IMR-90 (cell line): ENCODE results near the gene LRIT2. TPM values are rescaled to one million over a fixed set of nuclear protein-coding genes. Genes with fewer than 3 reads are reported as not detected.

Source experiments
- ATAC-seq: fragments of 200-7000 bp; cut with Tn5 transposase; 2 replicates; pipeline ENCODE4 v1.9.1; 2020; ENCODE audit warnings: low read depth, mild to moderate bottlenecking, moderate library complexity
- BruUV-seq: library from RNA; stranded (reverse); fragments of 400-500 nt; replicated peaks from 2 replicates; lab custom pipeline; 2021; lab: Mats Ljungman, UMichigan
- CTCF ChIA-PET: fragments of 300-600 bp; formaldehyde crosslinking; extraction: SDS; loops from one replicate; lab custom pipeline; 2021; ENCODE audit warnings: antibody characterized with exemption; lab: Yijun Ruan, JAX
- POLR2A ChIA-PET: fragments of 300-600 bp; sonication (Branson Sonifier 250); formaldehyde crosslinking; loops from one replicate; lab custom pipeline; 2022; ENCODE audit warnings: antibody characterized with exemption; ENCODE audit not compliant: unreplicated experiment; lab: Charles Lee
- DNase-seq: peaks from one replicate; pipeline ENCODE4 v3.0.0; 2013
- H2AFZ ChIP-seq: replicated peaks from 2 replicates; pipeline ENCODE3; 2013; ENCODE audit warnings: low read length, mild to moderate bottlenecking; ENCODE audit not compliant: poor library complexity
- H2AK5ac ChIP-seq: 2 replicates; pipeline ENCODE4 v1.6.1; 2013; ENCODE audit warnings: low read depth, low read length, inconsistent platforms
- H2AK9ac ChIP-seq: replicated peaks from 2 replicates; pipeline ENCODE3; 2013; ENCODE audit warnings: mild to moderate bottlenecking, low read depth, low read length, moderate library complexity; ENCODE audit not compliant: poor library complexity
- H2BK120ac ChIP-seq: 2 replicates; pipeline ENCODE4 v1.6.1; 2013; ENCODE audit warnings: low read depth, low read length, inconsistent platforms
- H2BK15ac ChIP-seq: 3 replicates; pipeline ENCODE4 v1.6.1; 2013; ENCODE audit warnings: low read depth, low read length, inconsistent platforms
- H2BK20ac ChIP-seq: 2 replicates; pipeline ENCODE4 v1.6.1; 2013; ENCODE audit warnings: low read depth, mild to moderate bottlenecking, inconsistent platforms, low read length, moderate library complexity
- H2BK5ac ChIP-seq: 2 replicates; pipeline ENCODE4 v1.6.1; 2013; ENCODE audit warnings: mild to moderate bottlenecking, low read depth, low read length, inconsistent platforms; ENCODE audit not compliant: poor library complexity, severe bottlenecking
- H3K14ac ChIP-seq: replicated peaks from 2 replicates; pipeline ENCODE4 v1.6.1; 2013; ENCODE audit warnings: low read depth, low read length, inconsistent platforms
- H3K18ac ChIP-seq: 2 replicates; pipeline ENCODE4 v1.6.1; 2013; ENCODE audit warnings: low read depth, low read length, control low read depth
- H3K23ac ChIP-seq: 2 replicates; pipeline ENCODE4 v1.6.1; 2013; ENCODE audit warnings: low read depth, low read length, inconsistent platforms
- H3K27ac ChIP-seq: 2 replicates; pipeline ENCODE4 v1.5.1; 2013; ENCODE audit warnings: mild to moderate bottlenecking, control low read depth, low read length; ENCODE audit not compliant: insufficient read depth
- H3K27me3 ChIP-seq: 2 replicates; pipeline ENCODE4 v1.6.1; 2013; ENCODE audit warnings: low read length; ENCODE audit not compliant: control insufficient read depth, insufficient read depth
- H3K36me3 ChIP-seq: 2 replicates; pipeline ENCODE4 v1.6.1; 2013; ENCODE audit warnings: low read length, mixed read lengths; ENCODE audit not compliant: control insufficient read depth, insufficient read depth
- H3K4ac ChIP-seq: 2 replicates; pipeline ENCODE4 v1.6.1; 2013; ENCODE audit warnings: low read depth, low read length, inconsistent platforms
- H3K4me1 ChIP-seq: 2 replicates; pipeline ENCODE4 v1.6.1; 2013; ENCODE audit warnings: low read length, mixed read lengths; ENCODE audit not compliant: control insufficient read depth, insufficient read depth
- H3K4me2 ChIP-seq: 2 replicates; pipeline ENCODE4 v1.6.1; 2013; ENCODE audit warnings: low read depth, mild to moderate bottlenecking, control low read depth, low read length, moderate library complexity
- H3K4me3 ChIP-seq: 2 replicates; pipeline ENCODE4 v1.5.1; 2013; ENCODE audit warnings: low read depth, mild to moderate bottlenecking, control low read depth, low read length, moderate library complexity; ENCODE audit not compliant: insufficient read depth
- H3K56ac ChIP-seq: 2 replicates; pipeline ENCODE4 v1.6.1; 2013; ENCODE audit warnings: low read length, inconsistent platforms; ENCODE audit not compliant: insufficient read depth; ENCODE audit errors: extremely low read depth
- H3K79me1 ChIP-seq, 2 experiments: 2 replicates each; pipeline ENCODE4 v1.6.1; 2013; ENCODE audit warnings: low read length in 2 of 2, inconsistent platforms in 1 of 2, low read depth in 1 of 2
- H3K9ac ChIP-seq: 2 replicates; pipeline ENCODE4 v1.6.1; 2013; ENCODE audit warnings: low read depth, low read length, control low read depth
- H3K9me1 ChIP-seq: 2 replicates; pipeline ENCODE4 v1.6.1; 2013; ENCODE audit warnings: low read length, inconsistent platforms; ENCODE audit not compliant: insufficient read depth
- H3K9me3 ChIP-seq: 2 replicates; pipeline ENCODE4 v1.6.1; 2013; ENCODE audit warnings: low read length; ENCODE audit not compliant: control insufficient read depth, insufficient read depth
- H4K20me1 ChIP-seq: 2 replicates; pipeline ENCODE4 v1.6.1; 2013; ENCODE audit warnings: low read length, inconsistent platforms; ENCODE audit not compliant: insufficient read depth
- H4K5ac ChIP-seq: 2 replicates; pipeline ENCODE4 v1.6.1; 2013; ENCODE audit warnings: mild to moderate bottlenecking, low read depth, low read length, control low read depth
- H4K8ac ChIP-seq, 2 experiments: 2 replicates each; pipeline ENCODE4 v1.6.1; 2013; ENCODE audit warnings: low read depth in 2 of 2, low read length in 2 of 2, control low read depth in 1 of 2, inconsistent platforms in 1 of 2
- H4K91ac ChIP-seq: 2 replicates; pipeline ENCODE4 v1.6.1; 2013; ENCODE audit warnings: low read depth, low read length, inconsistent platforms; ENCODE audit not compliant: insufficient read depth
- BHLHE40 ChIP-seq: fragments of 150-350 bp; IDR thresholded peaks from 2 replicates; pipeline ENCODE4 v1.6.1; 2016; ENCODE audit warnings: mild to moderate bottlenecking, low read depth, low read length
- CEBPB ChIP-seq: IDR thresholded peaks from 2 replicates; pipeline ENCODE4 v1.6.1; 2012; ENCODE audit warnings: low read depth, low read length, improper control_type of control experiment
- CHD1 ChIP-seq: IDR thresholded peaks from 2 replicates; pipeline ENCODE4 v1.6.1; 2012; ENCODE audit warnings: low read depth, low read length, improper control_type of control experiment
- FOS ChIP-seq: fragments of 150-350 bp; IDR thresholded peaks from 2 replicates; pipeline ENCODE4 v1.6.1; 2016; ENCODE audit warnings: low read depth, low read length
- MAFK ChIP-seq: IDR thresholded peaks from 2 replicates; pipeline ENCODE4 v1.6.1; 2012; ENCODE audit warnings: low read depth, low read length, improper control_type of control experiment
- MAZ ChIP-seq: IDR thresholded peaks from 2 replicates; pipeline ENCODE4 v1.6.1; 2012; ENCODE audit warnings: low read depth, mild to moderate bottlenecking, low read length, improper control_type of control experiment, moderate library complexity, borderline replicate concordance
- MXI1 ChIP-seq: IDR thresholded peaks from 2 replicates; pipeline ENCODE4 v1.6.1; 2012; ENCODE audit warnings: low read depth, mild to moderate bottlenecking, low read length, moderate library complexity, borderline replicate concordance
- NFE2L2 ChIP-seq: fragments of 150-350 bp; IDR thresholded peaks from 2 replicates; pipeline ENCODE4 v1.6.1; 2016; ENCODE audit warnings: low read depth, mild to moderate bottlenecking, low read length
- POLR2A ChIP-seq: IDR thresholded peaks from 2 replicates; pipeline ENCODE4 v1.6.1; 2012; ENCODE audit warnings: mild to moderate bottlenecking, low read depth, low read length
- RAD21 ChIP-seq: IDR thresholded peaks from 2 replicates; pipeline ENCODE4 v1.6.1; 2012; ENCODE audit warnings: low read length, improper control_type of control experiment
- RCOR1 ChIP-seq: IDR thresholded peaks from 2 replicates; pipeline ENCODE4 v1.6.1; 2012; ENCODE audit warnings: mild to moderate bottlenecking, low read length, improper control_type of control experiment; ENCODE audit not compliant: insufficient replicate concordance
- RFX5 ChIP-seq: IDR thresholded peaks from 2 replicates; pipeline ENCODE4 v1.8.0; 2012; ENCODE audit warnings: low read depth, mild to moderate bottlenecking, low read length, moderate library complexity
- SMC3 ChIP-seq: fragments of 150-350 bp; IDR thresholded peaks from 2 replicates; pipeline ENCODE4 v1.6.1; 2016; ENCODE audit warnings: low read depth, mild to moderate bottlenecking, antibody characterized with exemption, low read length, moderate library complexity
- WGBS, 2 experiments: methylation state at CpG; one replicate each; pipeline versions ENCODE4 v1.1.5 to v1.1.7; 2013; ENCODE audit warnings: missing lambda C conversion rate in 2 of 2; ENCODE audit not compliant: insufficient read length in 1 of 2; ENCODE audit errors: extremely low coverage in 2 of 2; 5-methylcytosine and 5-hydroxymethylcytosine counted together
- dilution Hi-C: fragments of 300-500 bp; cut with HindIII; formaldehyde crosslinking; loops from one replicate; pipeline ENCODE4 v1.14.3; 2018; ENCODE audit warnings: low sequenced_read_pairs; ENCODE audit not compliant: unreplicated experiment
- in situ Hi-C: fragments of 300-500 bp; cut with MboI; formaldehyde crosslinking; loops from 3 replicates; pipeline ENCODE4 v1.14.3; 2019; ENCODE audit warnings: low sequenced_read_pairs, inconsistent platforms, mixed read lengths
- intact Hi-C: fragments of 100-400 bp; cut with micrococcal nuclease; formaldehyde crosslinking; loops from 2 replicates; pipeline ENCODE4 v1.10.0; 2022
- polyA plus RNA-seq, 3 experiments: library from polyadenylated mRNA; depleted of rRNA; stranded (reverse); fragments of >200 nt; gene quantifications; 2 replicates each; pipeline ENCODE4 v1.2.3, GENCODE V29; 2012; ENCODE audit warnings: low replicate concordance in 1 of 3
- total RNA-seq: library from RNA; depleted of rRNA; stranded (reverse); fragments of >200 nt; gene quantifications from 2 replicates; pipeline ENCODE4 v1.2.3, GENCODE V29; 2012
- TF ChIP-seq, protein P1 (sequence below): fragments of 150-350 bp; IDR thresholded peaks from 2 replicates; pipeline ENCODE4 v1.6.1; 2017; ENCODE audit warnings: mild to moderate bottlenecking, antibody characterized with exemption, low read length, low read depth
- TF ChIP-seq, protein P2 (sequence below): conservative IDR thresholded peaks from 2 replicates; pipeline ENCODE4 v1.5.1; 2012; ENCODE audit warnings: mild to moderate bottlenecking, low read depth, low read length, improper control_type of control experiment
- TF ChIP-seq, protein P3 (sequence below): fragments of 150-350 bp; IDR thresholded peaks from 2 replicates; pipeline ENCODE4 v1.6.1; 2016; ENCODE audit warnings: low read depth, mild to moderate bottlenecking, low read length, moderate library complexity, borderline replicate concordance

The LRIT2 gene
- total and polyA plus RNA-seq, 2 of the 4 experiments (the other 2 are of a cell fraction): not detected

DNA sequence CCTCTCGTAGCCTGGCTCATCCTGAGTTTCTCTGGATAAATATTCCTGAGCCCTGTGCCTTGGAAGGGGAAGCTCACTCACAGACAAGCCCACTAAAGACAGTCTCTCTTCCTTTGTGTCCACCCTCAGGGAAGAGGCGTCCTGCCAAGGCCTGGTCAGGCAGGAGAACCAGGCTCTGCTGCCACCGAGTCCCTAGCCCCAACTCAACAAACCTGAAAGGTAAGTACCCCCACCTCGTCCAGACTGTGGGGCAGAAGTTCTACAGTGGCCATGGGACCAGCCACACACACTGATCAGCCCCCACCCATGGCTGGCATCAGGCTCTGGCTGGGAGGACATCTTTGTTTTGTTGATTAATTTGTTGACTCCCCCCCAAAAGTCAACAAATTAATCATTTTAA, 49.0 kb downstream of the LRIT2 start:
- WGBS, 2 experiments: no CpG with 5 or more reads among the region's 4 CpGs
- intact Hi-C loops (no loop called here), in situ Hi-C loops (no loop called here), dilution Hi-C loops (no loop called here)
- POLR2A ChIA-PET: no interaction called here
- Histone ChIP-seq H2AK5ac (no peak overlapping the region), H3K56ac (no peak overlapping the region), H3K14ac (no peak overlapping the region), H4K91ac (no peak overlapping the region), H2BK120ac (no peak overlapping the region), H4K5ac (no peak overlapping the region), H3K36me3 (no peaks in the 10 kb centered on the region), H3K27ac (no peak overlapping the region), H3K23ac (no peak overlapping the region), H2AFZ (no peak overlapping the region), H3K79me1 (no peaks in the 10 kb centered on the region), H4K8ac (no peak overlapping the region), H3K4me1 (no peaks in the 10 kb centered on the region), H2BK15ac (no peak overlapping the region), H3K9ac (no peak overlapping the region), H4K20me1 (no peaks in the 10 kb centered on the region), H3K9me3 (no peaks in the 10 kb centered on the region), H2AK9ac (no peak overlapping the region), H3K18ac (no peak overlapping the region), H2BK5ac (no peak overlapping the region), H3K9me1 (0 out of 2 replicates have a peak, but pooled peaks cover 4% of the 10 kb centered on the region), H3K4me3 (no peak overlapping the region), H3K4ac (no peak overlapping the region), H3K4me2 (no peak overlapping the region), H3K27me3 (no peaks in the 10 kb centered on the region), H2BK20ac (no peak overlapping the region)
- no peak for ATAC-seq
- TF ChIP-seq RAD21 (no peak), MAFK (no peak), NFE2L2 (no peak), BHLHE40 (no peak), MXI1 (no peak), CEBPB (no peak), SMC3 (no peak), CHD1 (no peak), FOS (no peak), POLR2A (no peak), RFX5 (no peak), MAZ (no peak), RCOR1 (no peak)
- TF ChIP-seq, protein P1, sequence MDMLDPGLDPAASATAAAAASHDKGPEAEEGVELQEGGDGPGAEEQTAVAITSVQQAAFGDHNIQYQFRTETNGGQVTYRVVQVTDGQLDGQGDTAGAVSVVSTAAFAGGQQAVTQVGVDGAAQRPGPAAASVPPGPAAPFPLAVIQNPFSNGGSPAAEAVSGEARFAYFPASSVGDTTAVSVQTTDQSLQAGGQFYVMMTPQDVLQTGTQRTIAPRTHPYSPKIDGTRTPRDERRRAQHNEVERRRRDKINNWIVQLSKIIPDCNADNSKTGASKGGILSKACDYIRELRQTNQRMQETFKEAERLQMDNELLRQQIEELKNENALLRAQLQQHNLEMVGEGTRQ: no peak
- TF ChIP-seq, protein P2, sequence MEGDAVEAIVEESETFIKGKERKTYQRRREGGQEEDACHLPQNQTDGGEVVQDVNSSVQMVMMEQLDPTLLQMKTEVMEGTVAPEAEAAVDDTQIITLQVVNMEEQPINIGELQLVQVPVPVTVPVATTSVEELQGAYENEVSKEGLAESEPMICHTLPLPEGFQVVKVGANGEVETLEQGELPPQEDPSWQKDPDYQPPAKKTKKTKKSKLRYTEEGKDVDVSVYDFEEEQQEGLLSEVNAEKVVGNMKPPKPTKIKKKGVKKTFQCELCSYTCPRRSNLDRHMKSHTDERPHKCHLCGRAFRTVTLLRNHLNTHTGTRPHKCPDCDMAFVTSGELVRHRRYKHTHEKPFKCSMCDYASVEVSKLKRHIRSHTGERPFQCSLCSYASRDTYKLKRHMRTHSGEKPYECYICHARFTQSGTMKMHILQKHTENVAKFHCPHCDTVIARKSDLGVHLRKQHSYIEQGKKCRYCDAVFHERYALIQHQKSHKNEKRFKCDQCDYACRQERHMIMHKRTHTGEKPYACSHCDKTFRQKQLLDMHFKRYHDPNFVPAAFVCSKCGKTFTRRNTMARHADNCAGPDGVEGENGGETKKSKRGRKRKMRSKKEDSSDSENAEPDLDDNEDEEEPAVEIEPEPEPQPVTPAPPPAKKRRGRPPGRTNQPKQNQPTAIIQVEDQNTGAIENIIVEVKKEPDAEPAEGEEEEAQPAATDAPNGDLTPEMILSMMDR: no peak
- TF ChIP-seq, protein P3, sequence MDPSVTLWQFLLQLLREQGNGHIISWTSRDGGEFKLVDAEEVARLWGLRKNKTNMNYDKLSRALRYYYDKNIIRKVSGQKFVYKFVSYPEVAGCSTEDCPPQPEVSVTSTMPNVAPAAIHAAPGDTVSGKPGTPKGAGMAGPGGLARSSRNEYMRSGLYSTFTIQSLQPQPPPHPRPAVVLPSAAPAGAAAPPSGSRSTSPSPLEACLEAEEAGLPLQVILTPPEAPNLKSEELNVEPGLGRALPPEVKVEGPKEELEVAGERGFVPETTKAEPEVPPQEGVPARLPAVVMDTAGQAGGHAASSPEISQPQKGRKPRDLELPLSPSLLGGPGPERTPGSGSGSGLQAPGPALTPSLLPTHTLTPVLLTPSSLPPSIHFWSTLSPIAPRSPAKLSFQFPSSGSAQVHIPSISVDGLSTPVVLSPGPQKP: no peak
- DNase-seq: no peak
- no TSS peak for BruUV-seq
- CTCF ChIA-PET: no interaction called here
